Stimulated activated CD4-positive, alpha-beta T cell treated with anti-CD3 and anti-CD28 coated beads, TNF-alpha, amount 100 ng/mL, for 1 hour (primary cell): ENCODE results near the gene STON1.
"Not testable (repeated sequence)": the region's sequence is repeated elsewhere in the genome, so short reads cannot be mapped to it uniquely, and the experiment has no call there.

Source experiments
- DNase-seq, 3 donors: peaks; one replicate each; pipeline ENCODE4 v3.0.0-alpha.2; 2020; ENCODE audit warnings: low read depth in 3 of 3, low spot score in 1 of 3

Gene STON1

GRCh38 chr2:48569433-48569832 is 39.5 kb downstream of the STON1 start:
- no peak for DNase-seq

- DNase-seq: no peak
These were observed 42.9 kb downstream of the STON1 start for GRCh38 chr2:48572816-48573215.

GRCh38 chr2:48574353-48575287 is 44.7 kb downstream of the STON1 start:
- no peak for DNase-seq

GRCh38 chr2:48578313-48578712 is 48.4 kb downstream of the STON1 start:
- no peak for DNase-seq

GRCh38 chr2:48583961-48584360 is 54.0 kb downstream of the STON1 start:
- no peak for DNase-seq

- DNase-seq: no peak
These were observed 54.6 kb downstream of the STON1 start for GRCh38 chr2:48584551-48584950.

- DNase-seq: no peak
These were observed 56.5 kb downstream of the STON1 start for GRCh38 chr2:48586433-48586832.

- no peak for DNase-seq
These were observed 57.6 kb downstream of the STON1 start for GRCh38 chr2:48587560-48587959.

- DNase-seq: no peak
These were observed 58.0 kb downstream of the STON1 start for GRCh38 chr2:48587961-48588360.

- no peak for DNase-seq
These were observed 58.8 kb downstream of the STON1 start for GRCh38 chr2:48588745-48589144.

- no peak for DNase-seq
These were observed 59.3 kb downstream of the STON1 start for GRCh38 chr2:48589170-48589767.

GRCh38 chr2:48590017-48590416 is 60.1 kb downstream of the STON1 start:
- no peak for DNase-seq

- DNase-seq: no peak
These were observed 62.1 kb downstream of the STON1 start for GRCh38 chr2:48592067-48592466.

GRCh38 chr2:48596751-48597150 is 66.8 kb downstream of the STON1 start:
- not testable (repeated sequence) for DNase-seq

- DNase-seq: no peak
These were observed 67.5 kb downstream of the STON1 start for GRCh38 chr2:48597492-48597891.

GRCh38 chr2:48600204-48600813 is 70.4 kb downstream of the STON1 start:
- DNase-seq: no peak

- DNase-seq: no peak
These were observed 71.0 kb downstream of the STON1 start for GRCh38 chr2:48600917-48601316.

- no peak for DNase-seq
These were observed 71.4 kb downstream of the STON1 start for GRCh38 chr2:48601349-48601748.

GRCh38 chr2:48605482-48606175 is 75.7 kb downstream of the STON1 start:
- DNase-seq: no peak

GRCh38 chr2:48607307-48608014 is 77.5 kb downstream of the STON1 start:
- no peak for DNase-seq

GRCh38 chr2:48613211-48613610 is 83.3 kb downstream of the STON1 start:
- DNase-seq: no peak
